Measurements from ENCODE around the gene MPZL1. TPM values are rescaled to one million over a fixed set of nuclear protein-coding genes. Genes with fewer than 3 reads are reported as not detected.

MPZL1 gene
- total and polyA plus RNA-seq, 12 donors = 12.1 to 101 (median 62.8) TPM

DNA sequence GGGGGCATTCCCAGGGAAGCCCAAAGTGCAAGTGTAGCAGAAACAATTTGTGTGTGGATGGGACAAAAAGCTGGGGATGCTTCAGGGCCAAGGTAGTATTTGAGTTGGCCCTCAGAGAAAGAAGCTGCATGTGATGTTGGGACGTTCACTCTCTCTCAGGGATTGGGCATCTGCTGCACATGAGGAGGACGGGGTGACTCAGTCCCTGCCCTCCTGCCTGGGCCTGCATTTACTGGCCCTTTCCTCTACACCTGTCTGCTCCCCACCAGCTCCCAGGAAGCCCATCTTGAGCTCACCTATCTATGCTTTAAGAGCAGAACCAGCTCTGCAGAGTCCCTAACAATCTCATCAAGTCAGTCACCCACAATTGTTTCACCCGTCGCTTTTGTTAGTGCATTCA lies 23.5 kb upstream of the MPZL1 start:
- intact Hi-C loops (cut with DNase I) = no loop called here
- 93 to 96% (median 95%) methylated on average over 4 of the region's 4 CpGs for WGBS, 4 donors
- peaks cover 10 to 13% of the 10 kb centered on the region in 2 donors for H3K4me1 ChIP-seq (replicated peaks in 1 of 2)
- no peaks in the 10 kb centered on the region for H3K9me3 ChIP-seq (replicated peaks in 1 of 3)
- no peak overlapping the region for H3K27ac ChIP-seq
- no peaks in the 10 kb centered on the region for H3K36me3 ChIP-seq (replicated peaks in 1 of 2)
- no peak for DNase-seq
- H3K4me3 ChIP-seq = no peak overlapping the region
- no peaks in the 10 kb centered on the region for H3K27me3 ChIP-seq
- TF ChIP-seq, protein P1, sequence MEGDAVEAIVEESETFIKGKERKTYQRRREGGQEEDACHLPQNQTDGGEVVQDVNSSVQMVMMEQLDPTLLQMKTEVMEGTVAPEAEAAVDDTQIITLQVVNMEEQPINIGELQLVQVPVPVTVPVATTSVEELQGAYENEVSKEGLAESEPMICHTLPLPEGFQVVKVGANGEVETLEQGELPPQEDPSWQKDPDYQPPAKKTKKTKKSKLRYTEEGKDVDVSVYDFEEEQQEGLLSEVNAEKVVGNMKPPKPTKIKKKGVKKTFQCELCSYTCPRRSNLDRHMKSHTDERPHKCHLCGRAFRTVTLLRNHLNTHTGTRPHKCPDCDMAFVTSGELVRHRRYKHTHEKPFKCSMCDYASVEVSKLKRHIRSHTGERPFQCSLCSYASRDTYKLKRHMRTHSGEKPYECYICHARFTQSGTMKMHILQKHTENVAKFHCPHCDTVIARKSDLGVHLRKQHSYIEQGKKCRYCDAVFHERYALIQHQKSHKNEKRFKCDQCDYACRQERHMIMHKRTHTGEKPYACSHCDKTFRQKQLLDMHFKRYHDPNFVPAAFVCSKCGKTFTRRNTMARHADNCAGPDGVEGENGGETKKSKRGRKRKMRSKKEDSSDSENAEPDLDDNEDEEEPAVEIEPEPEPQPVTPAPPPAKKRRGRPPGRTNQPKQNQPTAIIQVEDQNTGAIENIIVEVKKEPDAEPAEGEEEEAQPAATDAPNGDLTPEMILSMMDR (IDR thresholded peaks at IDR 0.05) = no peak
- TF ChIP-seq POLR2A (IDR thresholded peaks at IDR 0.05) = no peak

DNA sequence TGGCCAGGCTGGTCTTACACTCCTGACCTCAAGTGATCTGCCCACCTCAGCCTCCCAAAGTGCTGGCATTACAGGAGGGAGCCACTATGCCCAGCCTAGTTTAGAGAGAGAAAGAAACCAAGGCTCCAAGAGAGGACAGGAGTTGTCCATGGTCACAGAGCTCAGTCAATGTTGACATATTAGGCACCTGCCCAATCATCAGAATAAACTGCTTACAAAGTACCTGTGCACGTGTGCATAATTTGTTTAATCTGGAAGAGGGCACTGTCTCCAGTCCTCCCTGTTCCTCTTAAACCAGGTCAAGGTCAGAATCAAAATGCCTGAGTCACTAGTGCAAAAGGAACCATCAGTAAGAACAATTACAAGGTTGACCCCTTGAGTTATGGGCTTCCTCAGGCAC lies 20.3 kb upstream of the MPZL1 start:
- WGBS, 4 donors = 33 to 59% (median 47%) methylated on average over 1 of the region's 1 CpG
- intact Hi-C loops (cut with DNase I) = no loop called here
- Histone ChIP-seq H3K4me3 (no peak overlapping the region), H3K27me3 (no peaks in the 10 kb centered on the region), H3K4me1 (replicated peaks in 1 of 2) (peaks cover 10 to 13% of the 10 kb centered on the region in 2 donors), H3K27ac (no peak overlapping the region), H3K9me3 (replicated peaks in 1 of 3) (no peaks in the 10 kb centered on the region), H3K36me3 (replicated peaks in 1 of 2) (no peaks in the 10 kb centered on the region)
- no peak for DNase-seq
- TF ChIP-seq, protein P1 (IDR thresholded peaks at IDR 0.05) = no peak
- TF ChIP-seq POLR2A (IDR thresholded peaks at IDR 0.05) = no peak

DNA sequence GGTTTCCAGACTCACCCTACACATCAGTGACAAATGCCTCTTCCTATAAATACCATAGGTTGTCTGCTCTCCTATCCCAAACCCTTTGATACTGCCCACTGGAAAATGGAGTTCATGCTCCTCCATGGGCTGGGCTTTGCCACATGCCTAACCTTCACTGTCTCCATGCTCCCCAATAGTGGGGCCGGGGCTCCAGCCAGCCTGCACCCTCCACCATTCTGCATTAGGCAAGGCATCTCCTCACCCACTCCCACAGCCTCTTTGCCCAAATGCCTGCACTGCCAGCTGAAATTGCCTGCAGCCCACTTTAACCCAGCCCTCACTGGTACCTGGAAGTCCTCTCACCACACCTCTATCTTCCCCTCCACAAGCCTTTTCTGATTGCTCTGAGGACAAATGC lies 18.2 kb upstream of the MPZL1 start:
- Histone ChIP-seq H3K4me3 (no peak overlapping the region), H3K4me1 (replicated peaks in 1 of 2) (no peaks in the 10 kb centered on the region), H3K9me3 (replicated peaks in 1 of 3) (no peaks in the 10 kb centered on the region), H3K36me3 (replicated peaks in 1 of 2) (no peaks in the 10 kb centered on the region), H3K27ac (no peak overlapping the region), H3K27me3 (no peaks in the 10 kb centered on the region)
- DNase-seq = no peak
- intact Hi-C loops (cut with DNase I) = no loop called here
- WGBS, 4 donors = 83 to 100% (median 92%) methylated on average over 1 of the region's 1 CpG
- TF ChIP-seq, protein P1 (IDR thresholded peaks at IDR 0.05) = no peak
- TF ChIP-seq POLR2A (IDR thresholded peaks at IDR 0.05) = no peak

DNA sequence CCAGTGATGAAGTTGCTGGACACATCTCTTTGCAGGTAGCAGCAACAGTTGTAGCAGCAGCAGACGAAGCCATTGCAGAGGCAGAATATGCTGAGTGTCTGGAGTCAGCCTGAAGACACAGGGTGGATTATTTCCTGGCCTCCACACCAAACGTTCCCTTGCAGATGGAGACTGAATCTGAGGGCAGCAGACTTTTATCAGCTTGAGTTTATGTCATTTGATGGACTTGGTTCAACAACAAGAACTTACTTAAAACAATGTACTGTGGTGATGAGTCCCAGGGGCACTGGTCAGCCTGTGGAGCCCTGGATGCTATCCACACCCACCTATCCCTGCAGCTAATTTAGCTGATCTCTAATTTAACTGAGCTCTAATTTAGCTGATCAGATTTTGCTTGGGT lies 17.1 kb upstream of the MPZL1 start:
- Histone ChIP-seq H3K36me3 (replicated peaks in 1 of 2) (no peaks in the 10 kb centered on the region), H3K4me1 (replicated peaks in 1 of 2) (no peaks in the 10 kb centered on the region), H3K27ac (no peak overlapping the region), H3K27me3 (no peaks in the 10 kb centered on the region), H3K4me3 (no peak overlapping the region), H3K9me3 (replicated peaks in 1 of 3) (no peaks in the 10 kb centered on the region)
- intact Hi-C loops (cut with DNase I) = no loop called here
- 54 to 76% (median 64%) methylated on average over 2 of the region's 2 CpGs for WGBS, 4 donors
- TF ChIP-seq POLR2A (IDR thresholded peaks at IDR 0.05) = no peak
- TF ChIP-seq, protein P1 (IDR thresholded peaks at IDR 0.05) = no peak
- no peak for DNase-seq
